Renal cortex interstitium (tissue), 11 donors: ENCODE data around the gene STEAP3. TPM values are rescaled to one million over a fixed set of nuclear protein-coding genes. Genes with fewer than 3 reads are reported as not detected.

Source experiments
- DNase-seq, 11 donors: peaks; one replicate each; pipeline ENCODE4 v3.0.0-alpha.2; 2013; ENCODE audit warnings: low read depth in 9 of 11, low spot score in 4 of 11; ENCODE audit errors: extremely low read depth in 1 of 11
- polyA plus RNA-seq, 3 donors: library from polyadenylated mRNA; unstranded; fragments of 120-200 nt; gene quantifications; one replicate each; pipeline ENCODE4 v1.2.1, GENCODE V29; 2013; ENCODE audit not compliant: insufficient read length in 3 of 3

STEAP3 gene
- polyA plus RNA-seq, 3 donors = 1.3 to 1.7 (median 1.5) TPM

- DNase-seq = no peak
These were observed 83.9 kb downstream of the STEAP3 start for GRCh38 chr2:119307419-119308140.

- no peak for DNase-seq
These were observed 85.2 kb downstream of the STEAP3 start for GRCh38 chr2:119308793-119309330.

- peak in 6 of 11 donors; percentile 12 to 41 (median 31) for DNase-seq
These were observed 87.7 kb downstream of the STEAP3 start for GRCh38 chr2:119311371-119311770.

- DNase-seq = no peak
These were observed 88.2 kb downstream of the STEAP3 start for GRCh38 chr2:119311831-119312230.

Other genes starting within 250 kb of the STEAP3 start
- gene C1QL2, start 65.1 kb upstream of the STEAP3 start, polyA plus RNA-seq = not detected
- gene C2orf76, start 143.0 kb downstream of the STEAP3 start, polyA plus RNA-seq = 10 to 100 TPM; 14.8 to 25.6 (median 17.9) TPM
- 100 to 1,000 TPM; 233 to 279 (median 274) TPM for gene DBI, start 143.1 kb downstream of the STEAP3 start, polyA plus RNA-seq
- gene TMEM37, start 208.0 kb downstream of the STEAP3 start, polyA plus RNA-seq = 10 to 100 TPM; 46.6 to 72.9 (median 54.9) TPM